ENCODE measurements around the gene TPK1. TPM values are rescaled to one million over a fixed set of nuclear protein-coding genes. Genes with fewer than 3 reads are reported as not detected.

Gene TPK1
- total and polyA plus RNA-seq, 2 of the 4 experiments (the other 2 are of a cell fraction): 0.38 to 1.8 TPM

GRCh38 chr7:144834641-144835144 lies 1.2 kb downstream of the TPK1 start:
- ChIA-PET POLR2A (ENCODE audit: unreplicated experiment) (no interaction called here), CTCF (no interaction called here)
- Histone ChIP-seq H3K9me3 (ENCODE audit: control insufficient read depth, insufficient read depth, low read length) (no peaks in the 10 kb centered on the region), H4K20me1 (ENCODE audit: insufficient read depth, low read length) (no peaks in the 10 kb centered on the region), H3K79me1 (ENCODE audit: low read depth in 1 of 2, low read length in 2 of 2) (no peaks in the 10 kb centered on the region), H2BK20ac (ENCODE audit: low read depth, low read length) (no peak overlapping the region), H2AK9ac (replicated peaks; ENCODE audit: low read depth, low read length, poor library complexity) (no peak overlapping the region), H3K18ac (ENCODE audit: low read depth, low read length) (no peak overlapping the region), H3K36me3 (ENCODE audit: control insufficient read depth, insufficient read depth, low read length) (no peaks in the 10 kb centered on the region), H4K5ac (ENCODE audit: low read depth, low read length) (no peak overlapping the region), H2AK5ac (ENCODE audit: low read depth, low read length) (no peak overlapping the region), H3K9me1 (ENCODE audit: insufficient read depth, low read length) (no peaks in the 10 kb centered on the region), H2AFZ (replicated peaks; ENCODE audit: low read length, poor library complexity) (no peak overlapping the region), H3K4me1 (ENCODE audit: control insufficient read depth, insufficient read depth, low read length) (no peaks in the 10 kb centered on the region), H3K27ac (ENCODE audit: insufficient read depth, low read length) (no peak overlapping the region), H3K9ac (ENCODE audit: low read depth, low read length) (no peak overlapping the region; the same call in 1 of the 2 replicates), H2BK5ac (ENCODE audit: low read depth, low read length, poor library complexity, severe bottlenecking) (no peak overlapping the region), H2BK120ac (ENCODE audit: low read depth, low read length) (no peak overlapping the region), H3K27me3 (ENCODE audit: control insufficient read depth, insufficient read depth, low read length) (no peaks in the 10 kb centered on the region), H3K4me3 (ENCODE audit: insufficient read depth, low read depth, low read length) (peak overlapping the region; percentile 43; the same call in 1 of the 2 replicates), H4K91ac (ENCODE audit: insufficient read depth, low read depth, low read length) (no peak overlapping the region), H2BK15ac (ENCODE audit: low read depth, low read length) (no peak overlapping the region), H3K23ac (ENCODE audit: low read depth, low read length) (no peak overlapping the region), H3K56ac (ENCODE audit: extremely low read depth, insufficient read depth, low read length) (no peak overlapping the region), H3K4me2 (ENCODE audit: low read depth, low read length) (peak overlapping the region; percentile 91), H3K4ac (ENCODE audit: low read depth, low read length) (no peak overlapping the region), H3K14ac (replicated peaks; ENCODE audit: low read depth, low read length) (no peak overlapping the region), H4K8ac (ENCODE audit: low read depth in 2 of 2, low read length in 2 of 2) (no peak overlapping the region)
- peak; percentile 6; the same call in 1 of the 2 replicates for ATAC-seq (ENCODE audit: low read depth)
- TF ChIP-seq CEBPB (IDR thresholded peaks at IDR 0.05; ENCODE audit: low read depth, low read length): no peak
- no peak for TF ChIP-seq MAFK (IDR thresholded peaks at IDR 0.05; ENCODE audit: low read depth, low read length)
- TF ChIP-seq USF2 (IDR thresholded peaks at IDR 0.05; ENCODE audit: low read depth, low read length): no peak
- TF ChIP-seq RAD21 (IDR thresholded peaks at IDR 0.05; ENCODE audit: low read length): no peak
- TF ChIP-seq POLR2A (IDR thresholded peaks at IDR 0.05; ENCODE audit: low read depth, low read length): no peak
- TF ChIP-seq MXI1 (IDR thresholded peaks at IDR 0.05; ENCODE audit: borderline replicate concordance, low read depth, low read length): no peak
- no peak for TF ChIP-seq SMC3 (IDR thresholded peaks at IDR 0.05; ENCODE audit: low read depth, low read length)
- no peak for TF ChIP-seq MAZ (IDR thresholded peaks at IDR 0.05; ENCODE audit: borderline replicate concordance, low read depth, low read length)
- no peak for TF ChIP-seq FOS (IDR thresholded peaks at IDR 0.05; ENCODE audit: low read depth, low read length)
- TF ChIP-seq ELK1 (IDR thresholded peaks at IDR 0.05; ENCODE audit: borderline replicate concordance, low read depth, low read length): no peak
- TF ChIP-seq NFE2L2 (IDR thresholded peaks at IDR 0.05; ENCODE audit: low read depth, low read length): no peak
- no peak for TF ChIP-seq BHLHE40 (IDR thresholded peaks at IDR 0.05; ENCODE audit: low read depth, low read length)
- TF ChIP-seq RFX5 (IDR thresholded peaks at IDR 0.05; ENCODE audit: low read depth, low read length): no peak
- TF ChIP-seq RCOR1 (IDR thresholded peaks at IDR 0.05; ENCODE audit: insufficient replicate concordance, low read length): no peak
- no peak for TF ChIP-seq CHD1 (IDR thresholded peaks at IDR 0.05; ENCODE audit: low read depth, low read length)
- TF ChIP-seq CTCF (conservative IDR thresholded peaks at IDR 0.05; ENCODE audit: low read depth, low read length): no peak
- no TSS peak for BruUV-seq (replicated peaks)
- dilution Hi-C loops (cut with HindIII; ENCODE audit: low sequenced_read_pairs, unreplicated experiment): no loop called here
- in situ Hi-C loops (cut with MboI; ENCODE audit: low sequenced_read_pairs): no loop called here
- no peak for DNase-seq
- intact Hi-C loops (cut with micrococcal nuclease): no loop called here
- WGBS, 2 experiments (ENCODE audit: extremely low coverage in 2 of 2, insufficient read length in 1 of 2): 58% methylated on average over 5 of the region's 13 CpGs; no CpG with 5 or more reads in 1 of the 2 experiments
